Suprapubic skin (tissue), 4 donors: ENCODE data around the gene OR8K3. TPM values are rescaled to one million over a fixed set of nuclear protein-coding genes. Genes with fewer than 3 reads are reported as not detected.

Experiments
- DNase-seq, 2 donors: peaks; one replicate each; pipeline ENCODE4 v3.0.0-alpha.2; 2019; ENCODE audit warnings: low spot score in 2 of 2
- H3K27ac ChIP-seq: fragments of 200-600 bp; sonication (generic); one replicate; pipeline ENCODE4 v1.5.1; 2019
- H3K27me3 ChIP-seq: fragments of 200-600 bp; sonication (generic); one replicate; pipeline ENCODE4 v1.5.1; 2019
- H3K36me3 ChIP-seq: fragments of 200-600 bp; sonication (generic); one replicate; pipeline ENCODE4 v1.5.1; 2019
- H3K4me1 ChIP-seq: fragments of 200-600 bp; sonication (generic); one replicate; pipeline ENCODE4 v1.5.1; 2019
- H3K4me3 ChIP-seq: fragments of 200-600 bp; sonication (generic); one replicate; pipeline ENCODE4 v1.5.1; 2019; ENCODE audit warnings: mild to moderate bottlenecking
- H3K9me3 ChIP-seq: fragments of 200-600 bp; sonication (generic); one replicate; pipeline ENCODE4 v1.5.1; 2019
- CTCF ChIP-seq, 2 donors: fragments of 200-600 bp in 1 of 2; fragments of 450-650 bp in 1 of 2; sonication (generic) in 1 of 2; IDR thresholded peaks; one replicate each; pipeline ENCODE4 v1.5.1; 2016 to 2019; ENCODE audit warnings: antibody characterized with exemption in 2 of 2, mild to moderate bottlenecking in 1 of 2, moderate library complexity in 1 of 2
- EP300 ChIP-seq: sonication (generic); formaldehyde crosslinking; IDR thresholded peaks from one replicate; pipeline ENCODE4 v1.6.1; 2017; ENCODE audit warnings: antibody characterized with exemption
- POLR2A ChIP-seq, 2 donors: fragments of 450-650 bp; IDR thresholded peaks; one replicate each; pipeline ENCODE4 v1.6.1; 2017; ENCODE audit warnings: antibody characterized with exemption in 2 of 2, mild to moderate bottlenecking in 2 of 2, moderate library complexity in 2 of 2
- POLR2AphosphoS5 ChIP-seq, 3 donors: sonication (generic); formaldehyde crosslinking; IDR thresholded peaks; one replicate each; pipeline ENCODE4 v1.6.1; 2017; ENCODE audit warnings: antibody characterized with exemption in 3 of 3
- WGBS: methylation state at CpG from one replicate; pipeline ENCODE4 v1.1.5; 2018; 5-methylcytosine and 5-hydroxymethylcytosine counted together
- total RNA-seq, 4 donors: library from RNA; depleted of rRNA; stranded (reverse); fragments of >200 nt; gene quantifications; one replicate each; pipeline ENCODE4 v1.1.0, GENCODE V29; 2016

The OR8K3 gene
- total RNA-seq, 4 donors from 2014 or later = not detected

GRCh38 chr11:56331861-56332491, 17.0 kb downstream of the OR8K3 start:
- H3K9me3 ChIP-seq = no peaks in the 10 kb centered on the region
- DNase-seq = no peak
- no peak for TF ChIP-seq POLR2AphosphoS5 (IDR thresholded peaks at IDR 0.05)
- TF ChIP-seq POLR2A (IDR thresholded peaks at IDR 0.05) = no peak
- no peaks in the 10 kb centered on the region for H3K4me1 ChIP-seq
- H3K27me3 ChIP-seq = no peaks in the 10 kb centered on the region
- H3K36me3 ChIP-seq = no peaks in the 10 kb centered on the region
- H3K27ac ChIP-seq = no peak overlapping the region
- no peak overlapping the region for H3K4me3 ChIP-seq
- WGBS = 96% methylated on average over 29 of the region's 34 CpGs

DNA sequence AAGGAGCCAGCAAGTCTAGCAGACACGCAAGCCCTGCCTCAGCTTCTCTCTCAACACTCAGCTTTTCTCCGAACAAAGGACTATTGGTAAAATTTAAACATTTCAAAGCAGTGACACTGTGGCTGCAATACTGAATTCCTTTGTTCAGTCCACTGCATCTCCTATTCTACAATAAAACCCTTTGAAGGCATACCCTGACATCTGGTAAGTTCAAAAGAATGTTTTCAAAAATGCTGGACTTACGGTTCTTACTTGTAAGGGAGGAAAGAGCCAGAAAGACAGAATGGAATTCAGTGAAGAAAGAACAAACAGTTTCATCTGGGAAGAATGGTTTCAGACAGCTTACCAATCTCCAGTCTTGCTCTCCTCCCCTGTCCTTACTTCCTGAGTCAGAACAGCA, 18.2 kb downstream of the OR8K3 start:
- TF ChIP-seq CTCF (IDR thresholded peaks at IDR 0.05) (no peak), POLR2A (IDR thresholded peaks at IDR 0.05) (no peak), EP300 (no peak), POLR2AphosphoS5 (IDR thresholded peaks at IDR 0.05) (no peak)
- Histone ChIP-seq H3K36me3 (no peaks in the 10 kb centered on the region), H3K4me3 (no peak overlapping the region), H3K9me3 (no peaks in the 10 kb centered on the region), H3K27me3 (no peaks in the 10 kb centered on the region), H3K27ac (no peak overlapping the region), H3K4me1 (no peaks in the 10 kb centered on the region)
- DNase-seq = no peak
- WGBS = 59% methylated on average over 3 of the region's 3 CpGs

GRCh38 chr11:56340289-56340688, 25.3 kb downstream of the OR8K3 start:
- no peaks in the 10 kb centered on the region for H3K9me3 ChIP-seq
- no peaks in the 10 kb centered on the region for H3K36me3 ChIP-seq
- no peak overlapping the region for H3K4me3 ChIP-seq
- H3K4me1 ChIP-seq = no peaks in the 10 kb centered on the region
- DNase-seq = no peak
- no peak overlapping the region for H3K27ac ChIP-seq
- TF ChIP-seq POLR2A (IDR thresholded peaks at IDR 0.05) (no peak), POLR2AphosphoS5 (IDR thresholded peaks at IDR 0.05) (no peak), EP300 (no peak), CTCF (IDR thresholded peaks at IDR 0.05) (no peak)
- no peaks in the 10 kb centered on the region for H3K27me3 ChIP-seq

- H3K27me3 ChIP-seq = no peaks in the 10 kb centered on the region
- H3K27ac ChIP-seq = no peak within 1 kb of the TSS
- DNase-seq = no peak
- H3K4me1 ChIP-seq = no peaks in the 10 kb centered on the region
- TF ChIP-seq CTCF (IDR thresholded peaks at IDR 0.05) (no peak), POLR2AphosphoS5 (IDR thresholded peaks at IDR 0.05) (no peak), EP300 (no peak), POLR2A (IDR thresholded peaks at IDR 0.05) (no peak)
- H3K36me3 ChIP-seq = no peaks in the 10 kb centered on the region
- 93% methylated on average over 1 of the region's 1 CpG for WGBS
- H3K4me3 ChIP-seq = no peak within 1 kb of the TSS
- no peaks in the 10 kb centered on the region for H3K9me3 ChIP-seq
Observed at GRCh38 chr11:56345739-56346138, 30.8 kb downstream of the OR8K3 start, which contains the start of gene OR8K1. Gene OR8K1 (plus strand): TSS chr11:56346039. CDS start chr11:56346039, 0 bp downstream.

- Histone ChIP-seq H3K4me3 (no peak within 1 kb of the TSS), H3K27me3 (no peaks in the 10 kb centered on the region), H3K4me1 (no peaks in the 10 kb centered on the region), H3K27ac (no peak within 1 kb of the TSS), H3K9me3 (no peaks in the 10 kb centered on the region), H3K36me3 (no peaks in the 10 kb centered on the region)
- TF ChIP-seq CTCF (IDR thresholded peaks at IDR 0.05) = no peak
- no peak for TF ChIP-seq EP300
- no peak for TF ChIP-seq POLR2AphosphoS5 (IDR thresholded peaks at IDR 0.05)
- TF ChIP-seq POLR2A (IDR thresholded peaks at IDR 0.05) = no peak
- DNase-seq = no peak
- 52% methylated on average over 2 of the region's 2 CpGs for WGBS
Observed at GRCh38 chr11:56353991-56354390, 39.0 kb downstream of the OR8K3 start, which contains the start of gene OR8J1. Gene OR8J1 (plus strand): TSS chr11:56354291. CDS start chr11:56360247, 5,956 bp downstream.

Other genes with a start within 250 kb of the OR8K3 start
- gene OR8I2, start 221.8 kb upstream of the OR8K3 start, total RNA-seq = not detected
- gene OR8H2, start 211.5 kb upstream of the OR8K3 start, total RNA-seq = not detected
- not detected for gene OR8H3, start 192.8 kb upstream of the OR8K3 start, total RNA-seq
- not detected for gene OR8J3, start 174.9 kb upstream of the OR8K3 start, total RNA-seq
- not detected for gene OR8K5, start 154.8 kb upstream of the OR8K3 start, total RNA-seq
- gene OR5J2, start 138.5 kb upstream of the OR8K3 start, total RNA-seq = not detected
- gene OR5T2, start 80.9 kb upstream of the OR8K3 start, total RNA-seq = not detected
- gene OR5T3, start 62.9 kb upstream of the OR8K3 start, total RNA-seq = not detected
- not detected for gene OR5T1, start 41.0 kb upstream of the OR8K3 start, total RNA-seq
- gene OR8H1, start 22.9 kb upstream of the OR8K3 start, total RNA-seq = not detected
- not detected for gene OR8K1, start 30.9 kb downstream of the OR8K3 start, total RNA-seq
- not detected for gene OR8J1, start 39.1 kb downstream of the OR8K3 start, total RNA-seq
- not detected for gene OR8U1, start 60.5 kb downstream of the OR8K3 start, total RNA-seq
- gene OR5AL1, start 97.6 kb downstream of the OR8K3 start, total RNA-seq = not detected
- not detected for gene OR5M3, start 158.2 kb downstream of the OR8K3 start, total RNA-seq
- not detected for gene OR5M8, start 176.2 kb downstream of the OR8K3 start, total RNA-seq
- not detected for gene OR5M11, start 228.1 kb downstream of the OR8K3 start, total RNA-seq